HepG2 (cell line): ENCODE measurements around the gene SOCS1. TPM values are rescaled to one million over a fixed set of nuclear protein-coding genes. Genes with fewer than 3 reads are reported as not detected.
A peak's percentile ranks its signal among the peaks of the same experiment; 100 is the strongest.

Experiments
- DNMT1 ChIP-seq: sonication (generic); formaldehyde crosslinking; IDR thresholded peaks from 2 replicates; pipeline ENCODE4 v1.5.1; 2020; ENCODE audit warnings: mild to moderate bottlenecking, missing genetic modification reagents
- ELF1 ChIP-seq: sonication (generic); formaldehyde crosslinking; IDR thresholded peaks from 2 replicates; pipeline ENCODE4 v1.4.0; 2020; ENCODE audit warnings: missing genetic modification reagents
- EP300 ChIP-seq, 3 experiments: sonication (generic) in 1 of 3; formaldehyde crosslinking in 1 of 3; IDR thresholded peaks; 2 replicates each; pipeline versions ENCODE4 v1.5.1 to v1.6.1; 2011 to 2020; ENCODE audit warnings: low read depth in 2 of 3, low read length in 2 of 3, borderline replicate concordance in 1 of 3, improper control_type of control experiment in 1 of 3, mild to moderate bottlenecking in 1 of 3, missing genetic modification reagents in 1 of 3, moderate library complexity in 1 of 3
- ESRRA ChIP-seq: sonication (generic); formaldehyde crosslinking; IDR thresholded peaks from 2 replicates; pipeline ENCODE4 v1.5.1; 2020; ENCODE audit warnings: mild to moderate bottlenecking, low read depth, missing genetic modification reagents
- FUBP1 ChIP-seq: sonication (generic); formaldehyde crosslinking; IDR thresholded peaks from 2 replicates; pipeline ENCODE4 v1.5.1; 2020; ENCODE audit warnings: missing genetic modification reagents, mild to moderate bottlenecking, borderline replicate concordance
- GPN1 ChIP-seq: sonication (generic); formaldehyde crosslinking; IDR thresholded peaks from 2 replicates; pipeline ENCODE4 v1.5.1; 2020; ENCODE audit warnings: missing genetic modification reagents, borderline replicate concordance
- HNF1B ChIP-seq: sonication (generic); formaldehyde crosslinking; IDR thresholded peaks from 2 replicates; pipeline ENCODE4 v1.5.1; 2020; ENCODE audit warnings: mild to moderate bottlenecking, moderate library complexity, missing genetic modification reagents
- MXI1 ChIP-seq: IDR thresholded peaks from 3 replicates; pipeline ENCODE4 v1.6.1; 2012; ENCODE audit warnings: low read depth, low read length, inconsistent platforms, borderline replicate concordance
- NFRKB ChIP-seq: fragments of 450-650 bp; IDR thresholded peaks from 2 replicates; pipeline ENCODE4 v1.6.1; 2017
- TBX2 ChIP-seq: sonication (generic); formaldehyde crosslinking; IDR thresholded peaks from 2 replicates; pipeline ENCODE4 v1.5.0; 2020; ENCODE audit warnings: missing genetic modification reagents, mild to moderate bottlenecking, borderline replicate concordance
- ZFP41 ChIP-seq: sonication (generic); formaldehyde crosslinking; IDR thresholded peaks from 2 replicates; pipeline ENCODE4 v1.4.0; 2020; ENCODE audit warnings: mild to moderate bottlenecking, missing genetic modification reagents, borderline replicate concordance
- ZKSCAN8 ChIP-seq: IDR thresholded peaks from 2 replicates; pipeline ENCODE4 v1.6.1; 2016; ENCODE audit warnings: borderline replicate concordance, missing genetic modification reagents, missing compliant biosample characterization
- ZNF12 ChIP-seq: sonication (generic); formaldehyde crosslinking; IDR thresholded peaks from 2 replicates; pipeline ENCODE4 v1.5.0; 2020; ENCODE audit warnings: missing genetic modification reagents
- ZNF343 ChIP-seq: sonication (generic); formaldehyde crosslinking; IDR thresholded peaks from 2 replicates; pipeline ENCODE4 v1.4.0; 2020; ENCODE audit warnings: mild to moderate bottlenecking, missing genetic modification reagents
- ZNF362 ChIP-seq: sonication (generic); formaldehyde crosslinking; IDR thresholded peaks from 2 replicates; pipeline ENCODE4 v1.4.0; 2020; ENCODE audit warnings: missing genetic modification reagents, mild to moderate bottlenecking, borderline replicate concordance
- ZNF543 ChIP-seq: sonication (generic); formaldehyde crosslinking; IDR thresholded peaks from 2 replicates; pipeline ENCODE4 v1.4.0; 2020; ENCODE audit warnings: mild to moderate bottlenecking, missing genetic modification reagents
- polyA plus RNA-seq, 8 experiments: library from polyadenylated mRNA; depleted of rRNA in 3 of 8; stranded (reverse) in 7 of 8; unstranded in 1 of 8; fragments of >200 nt; fragmentation: Illumina TruSeq in 4 of 8; extraction: Trizol in 4 of 8; gene quantifications; 2 replicates each; pipeline versions ENCODE4 v1.2.1 to v1.2.3, GENCODE V29; 2011 to 2016; ENCODE audit warnings: low read depth in 4 of 8, missing spikeins in 1 of 8, mixed read lengths in 1 of 8; ENCODE audit not compliant: insufficient read depth in 1 of 8
- total RNA-seq, 5 experiments: library from RNA; depleted of rRNA; stranded (reverse); fragments of >200 nt; fragmentation: Illumina TruSeq; extraction: Trizol; gene quantifications; 2 replicates each; pipeline ENCODE4 v1.2.3, GENCODE V29; 2016; ENCODE audit warnings: low read depth in 1 of 5
- TF ChIP-seq, protein P1 (sequence below): sonication (generic); formaldehyde crosslinking; conservative IDR thresholded peaks from 2 replicates; pipeline ENCODE4 v1.8.0; 2022; ENCODE audit warnings: mild to moderate bottlenecking, moderate library complexity, missing genetic modification reagents
- TF ChIP-seq, protein P2 (sequence below): sonication (generic); formaldehyde crosslinking; IDR thresholded peaks from 2 replicates; pipeline ENCODE4 v1.8.1; 2023; ENCODE audit warnings: mild to moderate bottlenecking, inconsistent platforms, moderate library complexity, missing genetic modification reagents, borderline replicate concordance

SOCS1 gene
- total and polyA plus RNA-seq, 2 of the 13 experiments (the other 11 are each of a cell fraction or from before 2014, with no cell fraction given), result 5.3 to 6.3 TPM

DNA sequence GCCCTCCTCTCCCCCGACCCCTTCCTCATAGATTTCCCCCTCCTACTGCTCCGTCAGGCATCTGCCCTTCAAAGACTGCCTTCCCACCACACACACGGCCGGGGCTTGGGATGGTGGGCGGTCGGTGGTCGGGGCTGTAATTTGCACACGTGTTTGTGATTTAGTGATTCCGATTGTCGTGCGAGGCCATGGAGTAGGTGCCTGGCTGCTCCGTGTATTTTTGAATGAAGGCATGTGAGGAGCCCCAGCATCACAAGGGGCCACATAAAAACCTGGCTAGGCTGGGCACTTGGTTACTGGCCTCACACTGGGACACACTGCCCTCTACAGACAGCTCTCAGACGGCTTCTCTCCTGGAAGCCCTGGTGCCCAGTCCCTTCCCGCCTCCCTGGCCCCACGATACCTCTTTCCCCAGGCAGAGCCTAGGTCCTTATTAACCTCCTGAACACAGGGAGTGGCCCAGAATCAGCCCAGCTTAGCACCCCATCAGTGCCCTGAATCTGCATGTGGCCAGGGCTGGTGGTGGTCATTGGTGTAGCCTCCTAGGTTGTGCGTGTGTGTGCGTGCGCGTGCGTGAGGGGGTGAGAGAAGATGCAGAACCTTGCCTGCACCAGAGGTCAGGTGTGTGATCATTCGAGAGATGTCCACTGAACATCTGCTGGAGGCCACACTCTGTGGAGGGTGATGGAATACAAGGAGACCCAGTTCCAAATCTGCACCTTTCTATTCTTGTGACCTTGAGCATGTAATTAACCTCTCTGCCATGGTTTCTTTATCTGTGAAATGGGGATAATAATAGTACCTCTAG, 1.3 kb upstream of the SOCS1 start (continued):
- TF ChIP-seq ZNF362 (CRISPR knock-in tag) (peak; percentile 56; the same call in 1 of the 2 replicates), GPN1 (no peak), ZNF12 (CRISPR knock-in tag) (peak; percentile 41; the same call in 1 of the 2 replicates), TBX2 (CRISPR knock-in tag) (peak; percentile 20; the same call in 1 of the 2 replicates), ZFP41 (CRISPR knock-in tag) (no peak; the same call in 1 of the 2 replicates), FUBP1 (CRISPR knock-in tag) (peak; percentile 40; the same call in 1 of the 2 replicates), ELF1 (CRISPR knock-in tag) (no peak), DNMT1 (peak; percentile 56; the same call in 1 of the 2 replicates), EP300 (IDR thresholded peaks at IDR 0.05; ENCODE audit: low read depth in 2 of 2, low read length in 2 of 2) (peak; percentile 5 to 42; a peak in 2 of 4 replicates), EP300 (CRISPR knock-in tag; IDR thresholded peaks at IDR 0.05; ENCODE audit: borderline replicate concordance) (no peak), ESRRA (CRISPR knock-in tag) (peak; percentile 75; the same call in 1 of the 2 replicates), HNF1B (peak; percentile 69), ZNF543 (CRISPR knock-in tag) (peak; percentile 76; the same call in 1 of the 2 replicates), NFRKB (no peak), ZNF343 (CRISPR knock-in tag) (peak; percentile 93), ZKSCAN8 (0 out of 2 replicates have a peak, but pooled peaks have one; percentile 58), MXI1 (peak; percentile 64; the same call in 2 of the 3 replicates)
- TF ChIP-seq, protein P1, sequence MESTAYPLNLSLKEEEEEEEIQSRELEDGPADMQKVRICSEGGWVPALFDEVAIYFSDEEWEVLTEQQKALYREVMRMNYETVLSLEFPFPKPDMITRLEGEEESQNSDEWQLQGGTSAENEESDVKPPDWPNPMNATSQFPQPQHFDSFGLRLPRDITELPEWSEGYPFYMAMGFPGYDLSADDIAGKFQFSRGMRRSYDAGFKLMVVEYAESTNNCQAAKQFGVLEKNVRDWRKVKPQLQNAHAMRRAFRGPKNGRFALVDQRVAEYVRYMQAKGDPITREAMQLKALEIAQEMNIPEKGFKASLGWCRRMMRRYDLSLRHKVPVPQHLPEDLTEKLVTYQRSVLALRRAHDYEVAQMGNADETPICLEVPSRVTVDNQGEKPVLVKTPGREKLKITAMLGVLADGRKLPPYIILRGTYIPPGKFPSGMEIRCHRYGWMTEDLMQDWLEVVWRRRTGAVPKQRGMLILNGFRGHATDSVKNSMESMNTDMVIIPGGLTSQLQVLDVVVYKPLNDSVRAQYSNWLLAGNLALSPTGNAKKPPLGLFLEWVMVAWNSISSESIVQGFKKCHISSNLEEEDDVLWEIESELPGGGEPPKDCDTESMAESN (CRISPR knock-in tag), result no peak; the same call in 1 of the 2 replicates
- TF ChIP-seq, protein P2, sequence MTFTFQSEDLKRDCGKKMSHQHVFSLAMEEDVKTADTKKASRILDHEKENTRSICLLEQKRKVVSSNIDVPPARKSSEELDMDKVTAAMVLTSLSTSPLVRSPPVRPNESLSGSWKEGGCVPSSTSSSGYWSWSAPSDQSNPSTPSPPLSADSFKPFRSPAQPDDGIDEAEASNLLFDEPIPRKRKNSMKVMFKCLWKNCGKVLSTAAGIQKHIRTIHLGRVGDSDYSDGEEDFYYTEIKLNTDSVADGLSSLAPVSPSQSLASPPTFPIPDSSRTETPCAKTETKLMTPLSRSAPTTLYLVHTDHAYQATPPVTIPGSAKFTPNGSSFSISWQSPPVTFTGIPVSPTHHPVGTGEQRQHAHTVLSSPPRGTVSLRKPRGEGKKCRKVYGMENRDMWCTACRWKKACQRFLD (CRISPR knock-in tag), result peak; percentile 65; the same call in 1 of the 2 replicates
